CD4-positive, alpha-beta T cell treated with Interleukin-4 for 4 hours (primary cell): ENCODE data around the gene SERPINC1.
"Not testable (repeated sequence)": the region's sequence is repeated elsewhere in the genome, so short reads cannot be mapped to it uniquely, and the experiment has no call there.

Source experiments
- DNase-seq: peaks from one replicate; pipeline ENCODE4 v3.0.0-alpha.2; 2020

Gene SERPINC1

DNA sequence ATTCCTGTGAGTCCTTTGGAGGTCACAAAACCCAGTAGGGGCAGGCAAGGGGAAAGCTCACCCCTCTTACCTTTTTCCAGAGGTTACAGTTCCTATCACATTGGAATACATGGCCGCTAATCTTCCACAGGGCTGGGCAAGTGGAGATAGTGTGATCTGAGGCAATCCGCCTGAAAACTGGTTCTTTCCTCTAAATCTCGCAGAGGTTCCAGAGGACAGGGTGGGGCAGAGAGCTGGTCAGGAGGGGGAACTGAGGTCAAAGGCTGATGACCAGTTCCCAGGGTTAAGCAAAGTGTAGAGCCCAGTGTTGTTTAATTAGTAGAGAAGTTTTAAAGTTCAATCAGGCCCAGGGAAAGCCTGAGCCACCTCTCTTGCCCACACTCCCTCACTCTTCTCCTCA lies at the start of gene SERPINC1:
Gene SERPINC1, minus strand, starts transcription at position 179 of the 400 bp plus-strand sequence. Its CDS starts 68 bp downstream, at position 111.
- no peak for DNase-seq

DNA sequence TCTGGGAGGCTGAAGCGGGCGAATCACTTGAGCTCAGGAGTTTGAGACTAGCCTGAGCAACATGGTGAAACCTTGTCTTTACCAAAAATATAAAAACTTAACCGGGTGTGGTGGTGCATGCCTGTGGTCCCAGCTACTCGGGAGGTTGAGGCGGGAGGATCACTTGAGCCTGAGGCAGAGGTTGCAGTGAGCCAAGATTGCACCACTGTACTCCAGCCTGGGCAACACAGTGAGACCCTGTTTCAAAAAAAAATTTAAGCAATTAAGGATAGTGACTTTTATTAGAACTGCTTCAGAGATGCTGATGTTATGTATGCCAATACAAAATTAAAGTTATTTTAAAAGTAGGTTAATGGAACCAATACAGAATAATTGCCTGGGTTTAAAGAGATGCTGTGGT lies 48.8 kb upstream of the SERPINC1 start:
- not testable (repeated sequence) for DNase-seq

DNA sequence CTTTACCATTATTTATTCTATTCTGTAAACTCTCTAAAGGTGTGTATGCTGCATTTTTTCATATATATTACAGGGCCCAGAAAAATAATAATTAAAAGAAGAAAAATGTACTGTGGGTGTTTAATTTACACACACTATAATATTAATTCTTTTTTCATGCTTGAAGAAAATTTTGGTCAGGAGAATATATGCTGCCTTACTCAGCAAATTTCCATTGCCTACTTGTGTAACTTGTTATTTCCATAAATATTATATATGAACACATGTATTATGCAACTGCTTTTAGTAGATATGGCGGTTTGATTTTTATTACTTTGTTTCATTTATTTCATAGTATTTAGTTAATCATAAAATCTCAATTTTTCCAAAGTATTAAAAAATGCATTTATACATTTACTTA lies 46.4 kb upstream of the SERPINC1 start:
- no peak for DNase-seq

DNA sequence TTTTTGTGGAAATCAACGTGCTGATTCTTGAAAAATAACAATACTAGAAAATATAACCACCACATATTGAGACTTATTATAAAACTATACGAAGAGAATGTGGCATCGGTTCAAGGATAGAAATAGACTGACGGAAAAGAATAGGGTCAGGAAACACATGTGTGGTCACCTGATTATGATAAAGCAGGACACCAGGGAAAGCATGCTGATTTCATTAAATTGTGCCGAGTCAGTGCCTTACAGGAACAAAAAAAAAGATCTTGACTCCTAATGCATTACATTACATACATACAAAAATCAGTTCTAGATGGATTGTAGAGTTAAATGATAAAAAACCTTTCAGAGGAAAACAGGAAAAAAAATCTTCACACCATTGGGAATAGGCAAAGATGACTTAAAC lies 43.5 kb upstream of the SERPINC1 start:
- no peak for DNase-seq

DNA sequence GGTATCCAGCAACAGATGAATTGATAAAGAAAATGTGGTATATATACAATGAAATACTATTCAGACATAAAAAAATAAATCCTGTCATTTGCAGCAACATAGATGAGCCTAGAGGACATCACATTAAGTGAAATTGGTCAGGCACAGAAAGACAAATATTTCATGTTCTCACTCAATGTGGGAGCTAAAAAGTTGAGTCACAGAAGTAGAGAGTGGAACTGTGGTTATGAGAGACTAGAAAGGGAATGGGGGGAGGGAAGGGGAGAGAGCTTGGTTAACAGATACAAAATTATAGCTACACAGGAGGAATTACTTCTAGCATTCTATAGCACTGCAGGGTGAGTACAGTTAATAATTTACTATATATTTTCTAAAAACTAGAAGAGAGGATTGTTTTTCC lies 37.1 kb upstream of the SERPINC1 start:
- no peak for DNase-seq

DNA sequence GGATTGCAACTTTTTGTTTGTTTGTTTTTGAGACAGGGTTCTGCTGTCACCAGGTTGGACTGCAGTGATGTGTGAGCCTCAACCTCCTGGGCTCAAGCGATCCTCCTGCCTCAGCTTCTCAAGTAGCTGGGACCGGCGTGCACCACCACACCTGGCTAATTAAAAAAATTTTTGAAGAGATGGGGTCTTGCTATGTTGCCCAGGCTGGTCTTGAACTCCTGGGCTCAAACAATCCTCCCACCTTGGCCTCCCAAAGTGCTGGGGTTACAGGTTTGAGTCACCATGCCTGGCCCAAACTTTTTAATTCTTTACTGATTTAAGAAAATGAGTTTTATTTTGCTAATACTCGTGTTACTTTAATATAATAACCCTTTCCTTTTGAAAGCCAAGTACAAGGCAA lies 31.5 kb upstream of the SERPINC1 start:
- no peak for DNase-seq

DNA sequence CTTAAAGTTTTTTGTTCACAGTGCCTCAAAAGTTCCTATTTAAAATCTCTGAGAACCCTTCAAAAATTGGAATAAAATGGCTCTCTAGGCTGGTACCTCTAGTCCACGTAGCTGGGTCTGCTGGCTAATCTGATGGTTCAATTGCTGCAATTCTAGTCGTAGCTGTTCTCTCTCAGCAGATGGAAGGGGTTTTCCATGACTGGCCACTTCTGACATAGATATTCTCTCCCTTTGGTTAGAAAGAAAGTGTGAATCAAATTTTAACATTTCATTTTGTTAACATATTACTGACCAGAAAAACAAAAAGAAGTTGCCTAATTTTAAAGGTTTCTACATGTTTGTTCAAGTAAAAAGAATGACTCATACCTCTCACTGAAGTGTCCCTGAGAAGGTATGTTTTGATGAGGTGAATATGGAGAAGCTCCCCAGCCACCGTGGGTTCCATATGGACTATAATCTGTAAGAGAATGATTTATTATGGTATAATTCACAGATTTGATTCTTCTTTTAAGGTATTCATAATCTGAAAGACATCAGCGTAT lies 29.3 kb upstream of the SERPINC1 start:
- no peak for DNase-seq

DNA sequence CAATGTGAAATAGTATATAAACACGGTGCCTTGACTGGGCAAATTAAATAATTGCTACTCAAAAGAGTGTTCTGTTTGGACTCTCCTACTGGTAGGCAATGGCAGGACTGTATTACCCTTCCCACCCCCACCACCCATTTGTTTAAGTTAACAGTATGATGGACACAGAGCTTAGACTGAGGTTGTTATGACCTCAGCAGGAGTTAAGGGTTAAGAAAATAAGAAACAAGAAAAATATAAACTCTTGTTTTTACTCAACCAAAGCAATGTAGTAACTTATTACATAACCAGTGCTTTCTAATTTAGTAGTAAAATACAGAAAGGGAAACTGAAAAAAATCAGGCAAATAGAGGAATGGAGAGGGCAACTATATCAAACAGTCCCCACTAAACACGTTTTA lies 19.9 kb upstream of the SERPINC1 start:
- no peak for DNase-seq

DNA sequence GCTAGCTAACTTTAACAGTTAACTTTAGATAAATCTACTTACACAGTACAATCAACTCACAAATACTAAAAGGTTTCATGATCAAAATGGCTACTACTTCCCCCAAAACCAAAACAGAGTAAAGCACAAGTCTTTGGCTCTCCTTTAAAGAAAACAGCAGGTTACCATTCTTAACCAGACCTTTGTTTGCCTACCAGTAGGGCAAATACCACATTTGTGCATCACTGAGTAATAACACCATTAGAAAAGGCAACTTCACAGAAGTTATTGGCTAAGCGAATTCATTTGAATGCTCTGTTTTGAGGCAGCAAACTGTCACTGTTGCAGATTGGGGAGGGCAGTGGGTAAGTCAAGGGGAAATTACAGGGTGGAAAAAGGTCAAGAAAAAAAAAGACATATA lies 17.3 kb upstream of the SERPINC1 start:
- no peak for DNase-seq

DNA sequence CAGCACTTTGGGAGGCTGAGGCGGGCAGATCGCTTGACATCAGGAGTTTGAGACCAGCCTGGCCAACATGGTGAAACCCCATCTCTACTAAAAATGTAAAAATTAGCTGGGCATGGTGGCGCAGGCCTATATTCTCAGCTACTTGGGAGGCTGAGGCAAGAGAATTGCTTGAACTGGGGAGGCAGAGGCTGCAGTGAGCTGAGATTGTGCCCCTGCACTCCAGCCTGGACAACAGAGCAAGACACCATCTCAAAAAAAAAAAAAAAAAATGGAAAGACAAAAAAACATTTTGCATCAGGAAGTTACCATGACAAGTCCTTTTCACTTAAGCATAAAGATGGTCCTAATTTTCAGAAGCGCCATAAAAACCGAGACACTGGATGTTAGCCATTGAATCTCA lies 13.4 kb upstream of the SERPINC1 start:
- not testable (repeated sequence) for DNase-seq

DNA sequence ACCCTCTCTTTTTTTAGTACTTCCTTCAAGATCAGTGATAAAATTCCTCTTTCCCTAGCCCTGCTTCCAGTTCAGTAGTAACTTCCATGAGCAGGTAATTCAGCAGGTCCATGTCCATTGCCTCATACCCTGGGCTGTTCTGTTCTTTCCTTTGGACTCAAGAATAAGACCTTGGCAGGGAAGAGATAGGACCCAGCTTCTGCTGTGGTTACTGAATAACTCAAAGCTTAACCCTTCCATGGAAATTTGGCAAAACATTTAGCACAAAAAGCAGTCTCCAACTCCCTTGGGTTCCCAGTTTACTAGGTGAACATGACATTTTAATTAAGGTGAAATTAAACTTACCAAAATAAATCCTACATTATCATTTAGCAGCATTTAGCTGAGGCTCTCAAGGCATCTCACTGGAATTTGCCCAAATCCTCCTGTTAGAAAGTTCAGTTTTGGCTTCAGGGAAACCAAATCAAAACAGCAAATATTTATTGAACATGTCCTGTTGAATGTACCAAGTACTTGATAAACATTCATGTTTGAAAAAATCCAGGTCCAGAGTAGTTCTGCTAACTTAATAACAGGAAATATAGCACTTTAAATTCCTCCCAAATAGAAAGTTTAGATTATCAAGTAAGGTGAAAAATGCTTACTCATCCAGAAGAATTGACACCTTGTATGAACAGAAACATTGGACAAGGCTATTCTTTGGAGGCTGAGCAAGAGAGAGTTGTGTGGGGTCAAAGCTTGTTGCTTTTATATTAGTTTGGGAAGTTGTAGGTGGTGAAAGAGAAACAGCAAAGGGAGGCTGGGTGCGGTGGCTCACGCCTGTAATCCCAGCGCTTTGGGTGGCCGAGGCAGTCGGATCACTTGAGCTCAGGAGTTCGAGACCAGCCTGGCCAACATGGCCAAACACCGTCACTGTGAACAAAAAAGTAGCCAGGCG lies 8.4 kb upstream of the SERPINC1 start:
- DNase-seq, result no peak

DNA sequence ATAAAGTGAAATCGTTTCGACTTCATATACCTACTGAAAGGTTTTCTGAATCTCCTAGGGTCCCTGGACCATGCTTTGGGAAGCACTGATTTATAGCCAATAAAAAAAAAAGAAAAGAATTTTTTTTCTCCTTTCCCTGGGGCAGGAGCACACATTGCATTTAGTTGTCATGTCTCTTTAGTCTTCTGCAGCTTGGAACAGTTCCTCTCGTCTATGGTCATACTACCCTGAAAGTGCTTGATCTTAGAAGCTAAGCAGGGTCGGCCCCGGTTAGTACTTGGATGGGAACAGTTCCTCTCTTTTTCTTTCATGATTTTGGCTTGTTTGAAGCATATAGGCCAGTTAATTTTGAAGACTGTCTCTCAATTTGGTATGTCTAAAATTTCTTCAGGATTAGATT lies 3.7 kb upstream of the SERPINC1 start:
- DNase-seq, result no peak

DNA sequence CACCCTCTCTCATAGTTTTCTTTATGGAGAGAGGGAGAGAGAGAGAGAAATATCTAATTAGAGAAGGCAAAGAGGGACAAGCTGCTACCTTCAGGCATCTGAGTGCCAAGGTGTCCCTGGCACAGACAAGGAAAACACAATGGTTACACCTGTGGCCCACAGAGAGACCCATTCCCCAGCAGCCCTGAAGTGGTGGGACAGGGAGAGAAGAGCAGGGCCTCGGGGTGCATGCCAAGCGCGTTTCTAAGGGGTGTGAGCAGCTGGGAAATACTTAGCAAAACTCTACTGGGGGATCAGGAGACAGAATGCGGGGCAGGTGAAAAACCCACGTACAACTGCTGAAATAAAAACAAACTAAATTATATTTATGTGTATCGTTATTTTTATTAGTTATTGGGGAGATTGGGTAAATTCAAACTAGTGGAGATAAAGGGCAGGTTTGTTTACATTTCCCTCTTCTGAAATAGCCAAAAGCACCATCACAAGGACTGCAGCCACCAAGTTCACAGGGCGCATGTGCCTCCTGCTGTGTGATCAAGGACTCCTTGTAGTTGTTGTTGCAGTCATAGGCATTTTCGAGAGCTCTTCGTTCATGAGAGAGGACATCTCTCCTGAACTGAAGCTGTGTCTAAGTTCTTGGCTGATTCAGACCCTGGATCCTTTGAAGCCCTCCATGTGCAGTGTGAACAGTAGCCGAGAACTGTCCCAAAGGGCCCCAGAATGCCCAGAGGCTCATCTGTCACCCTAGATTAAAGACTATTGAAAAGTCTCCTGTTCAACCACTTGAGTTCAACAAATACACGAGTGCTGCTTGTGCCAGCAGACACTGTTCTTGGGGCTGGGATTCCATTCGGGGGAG lies 737 bp upstream of the SERPINC1 start:
- DNase-seq, result no peak

DNA sequence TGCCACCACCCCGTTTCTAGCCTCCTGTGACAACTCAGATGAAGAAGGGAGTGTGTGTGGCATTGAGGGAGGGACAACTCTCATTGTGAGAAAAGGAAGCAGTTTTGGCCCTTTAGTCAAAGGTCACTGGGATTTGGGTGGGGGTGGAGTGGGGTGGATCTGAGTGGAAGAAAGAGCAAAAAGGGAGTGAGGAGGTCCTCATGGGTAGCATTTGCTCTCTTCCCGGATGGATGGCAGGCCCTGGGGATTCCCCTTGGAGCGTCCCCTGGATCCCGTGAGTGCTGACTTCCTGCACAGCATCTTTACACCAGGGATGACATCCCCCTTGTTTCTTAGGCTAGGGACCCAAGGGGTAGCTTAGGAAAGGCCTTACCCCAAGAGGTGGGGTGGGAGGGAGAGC lies 460 bp downstream of the SERPINC1 start:
- DNase-seq, result no peak

DNA sequence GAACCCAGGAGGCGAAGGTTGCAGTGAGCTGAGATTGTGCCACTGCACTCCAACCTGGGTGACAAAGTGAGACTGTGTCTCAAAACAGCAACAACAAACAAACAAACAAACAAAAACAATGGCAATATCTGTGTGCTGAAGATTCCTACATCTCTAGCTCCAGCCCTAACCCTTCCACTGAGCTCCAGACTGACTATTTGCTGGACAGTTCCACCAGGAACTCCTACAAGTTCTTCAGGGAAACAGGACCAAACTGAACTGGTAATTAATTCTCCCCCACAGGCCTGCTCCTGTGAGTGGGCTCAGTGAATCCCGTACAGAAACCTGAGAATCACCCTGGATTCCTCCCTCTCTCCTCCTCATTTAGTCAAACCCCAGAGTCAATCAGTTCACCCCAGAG lies 1.5 kb downstream of the SERPINC1 start:
- no peak for DNase-seq

DNA sequence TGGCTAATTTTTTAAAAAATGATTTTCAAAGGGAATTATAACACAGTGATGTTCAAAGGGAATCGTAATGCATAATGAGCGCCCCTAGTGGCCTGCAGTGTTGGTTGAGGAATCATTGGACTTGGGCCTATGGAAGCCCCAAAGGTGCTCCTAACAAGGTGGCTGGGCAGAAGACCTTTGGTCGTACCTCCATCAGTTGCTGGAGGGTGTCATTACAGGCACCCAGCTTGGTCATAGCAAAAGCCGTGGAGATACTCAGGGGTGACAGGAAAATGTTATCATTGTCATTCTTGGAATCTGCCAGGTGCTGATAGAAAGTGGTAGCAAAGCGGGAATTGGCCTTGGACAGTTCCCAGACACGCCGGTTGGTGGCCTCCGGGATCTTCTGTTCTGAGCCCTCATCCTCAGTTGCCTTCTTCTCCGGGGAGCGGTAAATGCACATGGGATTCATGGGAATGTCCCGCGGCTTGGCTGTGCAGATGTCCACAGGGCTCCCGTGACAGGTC lies 2.7 kb downstream of the SERPINC1 start:
- DNase-seq, result peak; percentile 34

DNA sequence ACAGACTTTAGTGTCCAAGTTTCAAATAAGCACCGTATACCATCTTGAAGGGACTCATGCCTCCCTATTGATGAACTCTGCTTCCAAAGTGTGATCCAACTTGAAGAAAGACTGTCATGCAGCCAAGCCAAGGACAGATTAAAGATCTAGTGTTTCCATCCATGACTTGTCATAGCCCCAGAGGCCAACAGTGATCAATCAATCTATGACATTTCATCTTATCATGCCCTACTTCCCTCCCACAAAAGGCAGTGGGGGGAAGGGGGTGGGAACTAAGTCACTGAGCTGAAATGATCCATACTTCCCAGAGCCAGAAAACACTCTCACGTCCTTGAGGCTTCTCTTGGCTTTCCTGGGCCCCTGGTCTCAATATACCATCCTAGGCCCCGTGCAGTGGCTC lies 4.0 kb downstream of the SERPINC1 start:
- DNase-seq, result no peak

DNA sequence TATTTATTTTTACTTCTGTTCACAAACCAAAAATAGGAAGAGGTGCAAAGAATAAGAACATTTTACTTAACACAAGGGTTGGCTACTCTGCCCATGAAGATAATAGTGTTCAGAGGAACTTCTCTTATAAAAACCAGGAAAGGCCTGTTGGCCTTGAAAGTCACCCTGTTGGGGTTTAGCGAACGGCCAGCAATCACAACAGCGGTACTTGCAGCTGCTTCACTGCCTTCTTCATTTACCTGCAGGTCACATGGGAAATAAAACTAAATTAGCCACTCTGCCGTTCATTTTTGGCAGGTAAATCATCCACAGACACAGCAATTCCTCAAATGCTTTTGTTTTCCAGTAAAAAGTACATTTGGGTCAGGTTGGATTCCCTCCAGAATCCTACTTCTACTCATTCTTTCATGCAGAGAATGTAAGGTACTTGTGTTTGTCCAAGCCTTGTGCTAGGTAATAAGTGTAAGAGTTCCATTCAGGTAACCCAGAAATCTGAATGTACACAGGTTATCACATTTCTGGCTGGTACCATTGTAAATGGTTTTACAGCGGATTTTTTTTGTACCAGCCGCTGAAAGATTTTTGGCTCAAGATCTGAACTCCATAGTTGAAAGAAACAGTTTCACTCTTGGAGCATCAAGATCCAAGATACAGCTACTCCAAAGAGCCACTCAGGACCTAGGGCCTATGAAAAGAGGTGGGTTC lies 13.1 kb downstream of the SERPINC1 start:
- DNase-seq, result no peak

DNA sequence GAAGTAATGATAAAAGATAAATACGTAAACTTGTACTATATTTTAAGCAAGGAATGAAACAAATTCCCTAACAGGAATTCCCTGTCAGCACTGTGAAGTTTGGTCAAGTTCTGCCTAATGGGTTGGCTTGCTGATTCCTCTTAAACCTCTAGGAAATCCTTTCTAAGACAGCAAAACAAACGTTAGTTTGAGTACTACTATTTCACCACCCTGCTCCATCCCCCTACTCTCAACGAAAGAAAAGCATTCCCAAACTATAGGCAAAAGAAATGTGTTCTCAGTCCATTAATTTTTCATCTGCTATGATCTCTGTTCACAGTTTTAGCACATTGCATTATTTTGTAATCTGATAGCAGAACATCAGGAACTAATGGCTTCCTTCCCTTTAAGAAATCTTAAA lies 16.1 kb downstream of the SERPINC1 start:
- DNase-seq, result no peak

DNA sequence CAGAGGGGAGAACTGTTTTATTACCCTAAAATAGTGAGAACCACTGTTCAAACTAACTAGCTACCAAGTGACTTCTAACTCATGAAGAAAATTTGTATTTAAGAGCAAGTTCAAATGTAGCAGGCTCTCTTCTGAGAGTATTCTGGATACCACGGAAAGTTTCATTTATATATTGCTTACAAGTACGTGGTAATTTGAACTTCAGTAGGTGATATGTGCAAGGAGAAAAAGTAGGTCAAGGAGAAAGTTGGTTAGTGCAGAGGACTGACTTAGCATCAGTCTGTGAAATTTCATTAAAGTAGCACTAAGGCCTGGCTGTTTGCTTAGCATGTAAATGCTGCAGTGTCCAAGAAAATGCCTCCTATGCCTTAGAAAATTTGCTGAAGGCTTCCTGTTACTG lies 16.7 kb downstream of the SERPINC1 start:
- DNase-seq, result no peak

DNA sequence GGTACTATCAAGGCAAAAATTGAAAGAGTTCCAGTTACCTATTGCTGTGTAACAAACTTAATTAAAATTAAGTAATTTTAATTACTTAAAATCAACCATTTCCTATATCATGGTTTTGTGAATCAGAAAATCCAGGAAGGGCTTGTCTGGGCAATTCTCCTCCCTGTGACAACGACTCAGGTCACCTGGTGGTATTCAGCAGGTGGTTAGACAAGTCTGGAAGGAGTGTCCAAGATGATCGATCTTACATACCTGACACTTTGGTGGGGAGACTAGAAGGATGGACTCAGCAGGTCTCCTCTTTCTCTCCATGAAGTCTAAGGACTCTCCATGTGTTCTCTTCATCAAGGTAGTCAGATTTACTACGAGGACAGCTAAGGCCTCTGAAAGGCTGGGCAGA lies 22.9 kb downstream of the SERPINC1 start:
- DNase-seq, result no peak

DNA sequence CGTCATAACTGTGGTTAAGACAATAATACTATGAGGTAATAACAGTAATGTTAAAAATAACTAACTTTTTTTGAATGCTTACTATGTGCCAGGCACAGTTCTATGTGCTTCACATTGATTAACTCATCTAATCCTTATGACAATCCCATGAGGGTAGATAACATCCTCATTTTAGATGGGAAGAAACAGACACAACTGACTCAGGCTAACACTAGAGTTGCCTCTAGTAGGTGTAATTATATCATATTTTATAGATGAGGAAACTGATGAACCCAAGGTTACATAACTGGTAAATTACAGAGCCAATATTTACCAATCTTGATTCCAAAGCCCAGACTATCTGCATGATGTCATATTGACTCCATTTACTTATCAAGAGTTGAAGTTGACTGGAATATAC lies 23.5 kb downstream of the SERPINC1 start:
- no peak for DNase-seq

DNA sequence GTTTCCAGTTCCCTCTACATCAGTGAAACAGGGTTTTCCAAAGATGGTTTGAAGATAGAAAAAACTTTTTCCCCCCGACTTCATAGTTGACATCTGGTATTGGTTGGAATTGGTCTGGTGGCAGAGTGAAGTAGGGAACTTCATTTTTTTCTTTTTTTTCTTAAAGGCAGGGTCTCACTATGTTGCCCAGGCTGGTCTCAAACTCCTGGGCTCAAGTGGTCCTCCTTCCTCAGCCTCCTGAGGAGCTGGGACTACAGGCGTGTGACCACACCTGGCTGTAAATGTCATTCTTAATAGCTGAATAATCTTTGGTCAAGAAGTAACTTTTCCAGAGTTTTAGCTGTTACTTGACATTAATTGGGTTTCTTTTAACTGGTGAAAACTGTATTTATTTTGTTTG lies 27.2 kb downstream of the SERPINC1 start:
- no peak for DNase-seq
